ENCODE measurements around the gene SLC25A24. TPM values are rescaled to one million over a fixed set of nuclear protein-coding genes. Genes with fewer than 3 reads are reported as not detected.

SLC25A24 gene
- total RNA-seq, 1 experiment from 2014 or later = 21.0 TPM

- ChIA-PET POLR2A (no interaction called here), CTCF (no interaction called here)
- Mint-ChIP-seq H3K27me3 (ENCODE audit: insufficient read depth, unreplicated experiment) (no peaks in the 10 kb centered on the region), H3K4me1 (ENCODE audit: insufficient read depth, unreplicated experiment) (no peaks in the 10 kb centered on the region), H3K36me3 (ENCODE audit: insufficient read depth, unreplicated experiment) (peaks cover 36% of the 10 kb centered on the region), H3K27ac (ENCODE audit: low read depth, unreplicated experiment) (no peak overlapping the region), H3K9me3 (ENCODE audit: unreplicated experiment) (no peaks in the 10 kb centered on the region), H3K4me3 (ENCODE audit: unreplicated experiment) (no peak overlapping the region)
- no peak for DNase-seq (ENCODE audit: unreplicated experiment)
- TF ChIP-seq CTCF (IDR thresholded peaks at IDR 0.05; ENCODE audit: unreplicated experiment) = no peak
- BruUV-seq (replicated peaks) = no TSS peak
- intact Hi-C loops (cut with micrococcal nuclease) = no loop called here
Measured at GRCh38 chr1:108158893-108159453, 41.2 kb downstream of the SLC25A24 start.

- Mint-ChIP-seq H3K9me3 (ENCODE audit: unreplicated experiment) (no peaks in the 10 kb centered on the region), H3K27me3 (ENCODE audit: insufficient read depth, unreplicated experiment) (no peaks in the 10 kb centered on the region), H3K27ac (ENCODE audit: low read depth, unreplicated experiment) (no peak overlapping the region), H3K4me1 (ENCODE audit: insufficient read depth, unreplicated experiment) (no peaks in the 10 kb centered on the region), H3K36me3 (ENCODE audit: insufficient read depth, unreplicated experiment) (peaks cover 24% of the 10 kb centered on the region), H3K4me3 (ENCODE audit: unreplicated experiment) (no peak overlapping the region)
- no peak for TF ChIP-seq CTCF (IDR thresholded peaks at IDR 0.05; ENCODE audit: unreplicated experiment)
- ChIA-PET POLR2A (interaction anchor here (0.5 to 0.8 kb wide), 2 partner anchors 16 to 27 kb away, joined by 3 to 4 read pairs; no protein-coding TSS in a partner anchor), CTCF (interaction anchor here (0.8 kb wide), 1 partner anchor 23 kb away, joined by 3 read pairs; no protein-coding TSS in a partner anchor)
- intact Hi-C loops (cut with micrococcal nuclease) = no loop called here
- BruUV-seq (replicated peaks) = no TSS peak
- DNase-seq (ENCODE audit: unreplicated experiment) = peak; percentile 27
Measured at GRCh38 chr1:108154314-108154713, 45.8 kb downstream of the SLC25A24 start.

GRCh38 chr1:108152782-108153222 is 47.3 kb downstream of the SLC25A24 start:
- BruUV-seq (replicated peaks) = no TSS peak

GRCh38 chr1:108151548-108151947 is 48.6 kb downstream of the SLC25A24 start:
- BruUV-seq (replicated peaks) = no TSS peak
- intact Hi-C loops (cut with micrococcal nuclease) = no loop called here

More at GRCh38 chr1:108152782-108153222, 47.3 kb downstream of the SLC25A24 start:
- Mint-ChIP-seq H3K36me3 (ENCODE audit: insufficient read depth, unreplicated experiment) (peaks cover 25% of the 10 kb centered on the region), H3K4me3 (ENCODE audit: unreplicated experiment) (no peak overlapping the region), H3K9me3 (ENCODE audit: unreplicated experiment) (no peaks in the 10 kb centered on the region), H3K4me1 (ENCODE audit: insufficient read depth, unreplicated experiment) (no peaks in the 10 kb centered on the region), H3K27me3 (ENCODE audit: insufficient read depth, unreplicated experiment) (no peaks in the 10 kb centered on the region), H3K27ac (ENCODE audit: low read depth, unreplicated experiment) (no peak overlapping the region)
- TF ChIP-seq CTCF (IDR thresholded peaks at IDR 0.05; ENCODE audit: unreplicated experiment) = no peak
- intact Hi-C loops (cut with micrococcal nuclease) = no loop called here
- CTCF ChIA-PET = interaction anchor here (0.8 to 1.1 kb wide), 3 partner anchors 27 to 623 kb away, joined by 3 read pairs; no protein-coding TSS in a partner anchor
- DNase-seq (ENCODE audit: unreplicated experiment) = no peak
- POLR2A ChIA-PET = interaction anchor here (1.1 kb wide), 1 partner anchor 48 kb away, joined by 3 read pairs; the partner anchor contains the start of gene SLC25A24

More at GRCh38 chr1:108151548-108151947, 48.6 kb downstream of the SLC25A24 start:
- Mint-ChIP-seq H3K4me3 (ENCODE audit: unreplicated experiment) (no peak overlapping the region), H3K27me3 (ENCODE audit: insufficient read depth, unreplicated experiment) (no peaks in the 10 kb centered on the region), H3K4me1 (ENCODE audit: insufficient read depth, unreplicated experiment) (no peaks in the 10 kb centered on the region), H3K36me3 (ENCODE audit: insufficient read depth, unreplicated experiment) (peaks cover 27% of the 10 kb centered on the region), H3K9me3 (ENCODE audit: unreplicated experiment) (peaks cover 7% of the 10 kb centered on the region), H3K27ac (ENCODE audit: low read depth, unreplicated experiment) (no peak overlapping the region)
- no peak for DNase-seq (ENCODE audit: unreplicated experiment)
- CTCF ChIA-PET = interaction anchor here (0.6 to 0.7 kb wide), 4 partner anchors 8 to 595 kb away, joined by 3 to 4 read pairs (median 3); partner anchors contain the start of genes SLC25A24 and STXBP3
- POLR2A ChIA-PET = interaction anchor here (1.0 kb wide), 1 partner anchor 49 kb away, joined by 4 read pairs; the partner anchor contains the start of gene SLC25A24
- TF ChIP-seq CTCF (IDR thresholded peaks at IDR 0.05; ENCODE audit: unreplicated experiment) = no peak

All from MCF 10A (cell line).